ENCODE measurements around the gene NUP62.

NUP62 gene, protein sequence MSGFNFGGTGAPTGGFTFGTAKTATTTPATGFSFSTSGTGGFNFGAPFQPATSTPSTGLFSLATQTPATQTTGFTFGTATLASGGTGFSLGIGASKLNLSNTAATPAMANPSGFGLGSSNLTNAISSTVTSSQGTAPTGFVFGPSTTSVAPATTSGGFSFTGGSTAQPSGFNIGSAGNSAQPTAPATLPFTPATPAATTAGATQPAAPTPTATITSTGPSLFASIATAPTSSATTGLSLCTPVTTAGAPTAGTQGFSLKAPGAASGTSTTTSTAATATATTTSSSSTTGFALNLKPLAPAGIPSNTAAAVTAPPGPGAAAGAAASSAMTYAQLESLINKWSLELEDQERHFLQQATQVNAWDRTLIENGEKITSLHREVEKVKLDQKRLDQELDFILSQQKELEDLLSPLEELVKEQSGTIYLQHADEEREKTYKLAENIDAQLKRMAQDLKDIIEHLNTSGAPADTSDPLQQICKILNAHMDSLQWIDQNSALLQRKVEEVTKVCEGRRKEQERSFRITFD

DNA sequence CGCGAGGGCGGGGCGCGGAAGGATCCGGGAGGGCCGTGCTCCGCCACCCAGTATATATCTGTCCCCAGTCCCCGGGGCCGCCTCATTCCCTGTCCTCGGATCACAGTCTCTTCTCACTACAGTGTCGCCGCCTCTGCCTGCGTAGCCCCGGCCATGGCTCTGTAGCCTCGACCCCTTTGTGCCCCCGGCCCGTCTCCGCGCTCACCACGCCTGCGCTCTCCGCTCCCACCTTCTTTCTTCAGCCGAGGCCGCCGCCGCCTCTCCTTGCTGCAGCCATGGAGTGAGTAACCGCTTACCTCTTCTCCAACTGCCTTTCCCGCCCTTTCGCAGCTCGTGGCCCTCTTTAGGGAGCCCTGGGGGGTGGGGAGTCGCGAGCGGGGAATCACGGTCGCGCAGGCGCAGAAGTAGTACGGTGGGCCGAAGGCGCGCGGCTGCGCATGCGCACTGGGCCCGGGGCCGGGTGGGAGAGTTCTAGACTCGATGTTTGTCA lies at the start of gene NUP62, which contains the start of gene ATF5:
Gene NUP62, minus strand, starts transcription at position 384 of the 490 bp plus-strand sequence. CDS start 19,697 bp downstream, outside the sequence.
Gene ATF5, plus strand, starts transcription at position 85 of the 490 bp plus-strand sequence. CDS start 1,646 bp downstream, outside the sequence.
- peak; percentile 74 for ATAC-seq
- no peak for TF ChIP-seq ZC3H10 (CRISPR knock-in tag; IDR thresholded peaks at IDR 0.05)
- TF ChIP-seq, protein P1, sequence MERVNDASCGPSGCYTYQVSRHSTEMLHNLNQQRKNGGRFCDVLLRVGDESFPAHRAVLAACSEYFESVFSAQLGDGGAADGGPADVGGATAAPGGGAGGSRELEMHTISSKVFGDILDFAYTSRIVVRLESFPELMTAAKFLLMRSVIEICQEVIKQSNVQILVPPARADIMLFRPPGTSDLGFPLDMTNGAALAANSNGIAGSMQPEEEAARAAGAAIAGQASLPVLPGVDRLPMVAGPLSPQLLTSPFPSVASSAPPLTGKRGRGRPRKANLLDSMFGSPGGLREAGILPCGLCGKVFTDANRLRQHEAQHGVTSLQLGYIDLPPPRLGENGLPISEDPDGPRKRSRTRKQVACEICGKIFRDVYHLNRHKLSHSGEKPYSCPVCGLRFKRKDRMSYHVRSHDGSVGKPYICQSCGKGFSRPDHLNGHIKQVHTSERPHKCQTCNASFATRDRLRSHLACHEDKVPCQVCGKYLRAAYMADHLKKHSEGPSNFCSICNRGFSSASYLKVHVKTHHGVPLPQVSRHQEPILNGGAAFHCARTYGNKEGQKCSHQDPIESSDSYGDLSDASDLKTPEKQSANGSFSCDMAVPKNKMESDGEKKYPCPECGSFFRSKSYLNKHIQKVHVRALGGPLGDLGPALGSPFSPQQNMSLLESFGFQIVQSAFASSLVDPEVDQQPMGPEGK (CRISPR knock-in tag; IDR thresholded peaks at IDR 0.05; ENCODE audit: borderline replicate concordance) = no peak
- no peak for TF ChIP-seq CSDC2 (CRISPR knock-in tag; IDR thresholded peaks at IDR 0.05)
- TF ChIP-seq PPARA (CRISPR knock-in tag; IDR thresholded peaks at IDR 0.05; ENCODE audit: borderline replicate concordance) = no peak
- TF ChIP-seq ESRRG (CRISPR knock-in tag; IDR thresholded peaks at IDR 0.05) = no peak

DNA sequence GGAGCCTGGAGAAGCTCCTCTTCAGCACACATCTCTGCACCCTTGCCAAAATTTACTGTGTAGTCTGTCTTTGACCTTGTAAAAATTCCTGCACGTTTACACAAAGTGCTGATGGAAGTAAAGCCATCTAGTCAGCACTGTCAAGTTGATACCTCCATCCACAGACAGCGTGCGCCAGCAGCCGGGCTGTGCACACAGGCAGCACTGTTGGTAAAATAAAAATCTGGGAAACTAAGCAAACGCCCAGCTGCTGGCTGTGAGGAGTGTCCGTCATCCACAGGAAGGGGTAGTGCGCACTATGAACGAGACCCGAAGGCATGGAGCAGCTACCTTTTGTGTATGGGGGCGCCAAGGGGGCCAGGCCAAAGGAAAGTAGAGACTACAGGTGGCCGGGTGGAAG lies 49.0 kb upstream of the NUP62 start:
- TF ChIP-seq CSDC2 (CRISPR knock-in tag; IDR thresholded peaks at IDR 0.05) = no peak
- no peak for TF ChIP-seq BACH2 (CRISPR knock-in tag; IDR thresholded peaks at IDR 0.05; ENCODE audit: borderline replicate concordance)
- no peak for TF ChIP-seq RARB (CRISPR knock-in tag; IDR thresholded peaks at IDR 0.05)
- TF ChIP-seq TCF4 (CRISPR knock-in tag; IDR thresholded peaks at IDR 0.05; ENCODE audit: borderline replicate concordance) = no peak
- TF ChIP-seq ZC3H10 (CRISPR knock-in tag; IDR thresholded peaks at IDR 0.05) = no peak
- no peak for TF ChIP-seq ZFP3 (CRISPR knock-in tag; IDR thresholded peaks at IDR 0.05)
- TF ChIP-seq, protein P2, sequence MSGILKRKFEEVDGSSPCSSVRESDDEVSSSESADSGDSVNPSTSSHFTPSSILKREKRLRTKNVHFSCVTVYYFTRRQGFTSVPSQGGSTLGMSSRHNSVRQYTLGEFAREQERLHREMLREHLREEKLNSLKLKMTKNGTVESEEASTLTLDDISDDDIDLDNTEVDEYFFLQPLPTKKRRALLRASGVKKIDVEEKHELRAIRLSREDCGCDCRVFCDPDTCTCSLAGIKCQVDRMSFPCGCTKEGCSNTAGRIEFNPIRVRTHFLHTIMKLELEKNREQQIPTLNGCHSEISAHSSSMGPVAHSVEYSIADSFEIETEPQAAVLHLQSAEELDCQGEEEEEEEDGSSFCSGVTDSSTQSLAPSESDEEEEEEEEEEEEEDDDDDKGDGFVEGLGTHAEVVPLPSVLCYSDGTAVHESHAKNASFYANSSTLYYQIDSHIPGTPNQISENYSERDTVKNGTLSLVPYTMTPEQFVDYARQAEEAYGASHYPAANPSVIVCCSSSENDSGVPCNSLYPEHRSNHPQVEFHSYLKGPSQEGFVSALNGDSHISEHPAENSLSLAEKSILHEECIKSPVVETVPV (CRISPR knock-in tag; IDR thresholded peaks at IDR 0.05) = no peak
- no peak for TF ChIP-seq TOX (CRISPR knock-in tag; IDR thresholded peaks at IDR 0.05; ENCODE audit: borderline replicate concordance)
- TF ChIP-seq, protein P3, sequence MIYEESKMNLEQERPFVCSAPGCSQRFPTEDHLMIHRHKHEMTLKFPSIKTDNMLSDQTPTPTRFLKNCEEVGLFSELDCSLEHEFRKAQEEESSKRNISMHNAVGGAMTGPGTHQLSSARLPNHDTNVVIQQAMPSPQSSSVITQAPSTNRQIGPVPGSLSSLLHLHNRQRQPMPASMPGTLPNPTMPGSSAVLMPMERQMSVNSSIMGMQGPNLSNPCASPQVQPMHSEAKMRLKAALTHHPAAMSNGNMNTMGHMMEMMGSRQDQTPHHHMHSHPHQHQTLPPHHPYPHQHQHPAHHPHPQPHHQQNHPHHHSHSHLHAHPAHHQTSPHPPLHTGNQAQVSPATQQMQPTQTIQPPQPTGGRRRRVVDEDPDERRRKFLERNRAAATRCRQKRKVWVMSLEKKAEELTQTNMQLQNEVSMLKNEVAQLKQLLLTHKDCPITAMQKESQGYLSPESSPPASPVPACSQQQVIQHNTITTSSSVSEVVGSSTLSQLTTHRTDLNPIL (CRISPR knock-in tag; IDR thresholded peaks at IDR 0.05; ENCODE audit: low read depth) = no peak
- no peak for TF ChIP-seq ZNF565 (CRISPR knock-in tag; conservative IDR thresholded peaks at IDR 0.05; ENCODE audit: low read depth)
- ATAC-seq = no peak

DNA sequence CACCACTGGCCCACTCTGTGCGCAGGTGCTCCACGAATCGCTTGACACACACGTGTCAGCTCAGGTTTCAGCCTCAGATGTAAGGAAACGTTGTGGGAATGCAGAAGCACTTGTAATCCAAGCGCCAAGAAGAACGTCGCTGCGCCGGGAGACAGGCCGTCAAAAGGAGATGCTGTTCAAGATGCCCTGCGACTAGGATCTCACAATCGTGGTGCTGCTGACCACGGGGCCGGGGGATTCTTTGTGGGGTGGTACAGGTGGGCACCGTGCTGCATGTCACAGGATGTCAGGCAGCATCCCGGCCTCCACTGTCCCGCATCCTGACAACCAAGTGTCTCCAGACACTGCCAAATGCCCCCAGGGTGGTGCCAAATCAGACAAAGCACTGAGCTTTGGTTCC lies 48.6 kb upstream of the NUP62 start:
- TF ChIP-seq OSR1 (CRISPR knock-in tag; IDR thresholded peaks at IDR 0.05) (no peak), ZC3H10 (CRISPR knock-in tag; IDR thresholded peaks at IDR 0.05) (no peak), BACH2 (CRISPR knock-in tag; IDR thresholded peaks at IDR 0.05; ENCODE audit: borderline replicate concordance) (no peak), ZNF8 (CRISPR knock-in tag; IDR thresholded peaks at IDR 0.05) (no peak), ISL1 (CRISPR knock-in tag; IDR thresholded peaks at IDR 0.05) (no peak), ZNF70 (CRISPR knock-in tag; IDR thresholded peaks at IDR 0.05) (no peak), TCF4 (CRISPR knock-in tag; IDR thresholded peaks at IDR 0.05; ENCODE audit: borderline replicate concordance) (no peak), CSDC2 (CRISPR knock-in tag; IDR thresholded peaks at IDR 0.05) (no peak), TOX (CRISPR knock-in tag; IDR thresholded peaks at IDR 0.05; ENCODE audit: borderline replicate concordance) (no peak), ZNF565 (CRISPR knock-in tag; conservative IDR thresholded peaks at IDR 0.05; ENCODE audit: low read depth) (no peak), ARNTL (CRISPR knock-in tag; IDR thresholded peaks at IDR 0.05; ENCODE audit: borderline replicate concordance, low read depth) (no peak), ESRRG (CRISPR knock-in tag; IDR thresholded peaks at IDR 0.05) (no peak)
- TF ChIP-seq, protein P3 (CRISPR knock-in tag; IDR thresholded peaks at IDR 0.05; ENCODE audit: low read depth) = no peak
- TF ChIP-seq, protein P2 (CRISPR knock-in tag; IDR thresholded peaks at IDR 0.05) = no peak
- TF ChIP-seq, protein P4, sequence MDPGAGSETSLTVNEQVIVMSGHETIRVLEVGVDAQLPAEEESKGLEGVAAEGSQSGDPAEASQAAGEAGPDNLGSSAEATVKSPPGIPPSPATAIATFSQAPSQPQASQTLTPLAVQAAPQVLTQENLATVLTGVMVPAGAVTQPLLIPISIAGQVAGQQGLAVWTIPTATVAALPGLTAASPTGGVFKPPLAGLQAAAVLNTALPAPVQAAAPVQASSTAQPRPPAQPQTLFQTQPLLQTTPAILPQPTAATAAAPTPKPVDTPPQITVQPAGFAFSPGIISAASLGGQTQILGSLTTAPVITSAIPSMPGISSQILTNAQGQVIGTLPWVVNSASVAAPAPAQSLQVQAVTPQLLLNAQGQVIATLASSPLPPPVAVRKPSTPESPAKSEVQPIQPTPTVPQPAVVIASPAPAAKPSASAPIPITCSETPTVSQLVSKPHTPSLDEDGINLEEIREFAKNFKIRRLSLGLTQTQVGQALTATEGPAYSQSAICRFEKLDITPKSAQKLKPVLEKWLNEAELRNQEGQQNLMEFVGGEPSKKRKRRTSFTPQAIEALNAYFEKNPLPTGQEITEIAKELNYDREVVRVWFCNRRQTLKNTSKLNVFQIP (CRISPR knock-in tag; IDR thresholded peaks at IDR 0.05; ENCODE audit: borderline replicate concordance, low read depth) = no peak
- no peak for ATAC-seq
